KBM-7 (cell line): ENCODE data around the gene PADI3.

Source experiments
- DNase-seq: peaks from one replicate; pipeline ENCODE4 v3.0.0-alpha.2; 2015
- in situ Hi-C: fragments of 300-500 bp; cut with MboI; formaldehyde crosslinking; loops from 2 replicates; pipeline ENCODE4 v1.14.3; 2020; ENCODE audit warnings: low sequenced_read_pairs, low pct_unique_long_range_greater_than_20kb, mixed read lengths

Gene PADI3

GRCh38 chr1:17213148-17213781 lies 35.6 kb upstream of the PADI3 start:
- no peak for DNase-seq
- in situ Hi-C loops = no loop called here

GRCh38 chr1:17213782-17214148 lies 35.1 kb upstream of the PADI3 start:
- DNase-seq = no peak
- in situ Hi-C loops = no loop called here

GRCh38 chr1:17214876-17215544 lies 33.9 kb upstream of the PADI3 start:
- in situ Hi-C loops = no loop called here
- no peak for DNase-seq

- in situ Hi-C loops = no loop called here
- no peak for DNase-seq
Measured at GRCh38 chr1:17215545-17215890, 33.4 kb upstream of the PADI3 start.

- in situ Hi-C loops = no loop called here
- no peak for DNase-seq
Measured at GRCh38 chr1:17216078-17216477, 32.8 kb upstream of the PADI3 start.

GRCh38 chr1:17217607-17218006 lies 31.3 kb upstream of the PADI3 start:
- DNase-seq = no peak
- in situ Hi-C loops = no loop called here

GRCh38 chr1:17218939-17219338 lies 30.0 kb upstream of the PADI3 start:
- in situ Hi-C loops = no loop called here
- DNase-seq = no peak

- DNase-seq = no peak
- in situ Hi-C loops = no loop called here
Measured at GRCh38 chr1:17220287-17220686, 28.6 kb upstream of the PADI3 start.

- no peak for DNase-seq
- in situ Hi-C loops = no loop called here
Measured at GRCh38 chr1:17222557-17222956, 26.3 kb upstream of the PADI3 start.

- in situ Hi-C loops = no loop called here
- no peak for DNase-seq
Measured at GRCh38 chr1:17224434-17224833, 24.5 kb upstream of the PADI3 start.

- in situ Hi-C loops = no loop called here
Measured at GRCh38 chr1:17225140-17225539, 23.8 kb upstream of the PADI3 start.

GRCh38 chr1:17227358-17227915 lies 21.5 kb upstream of the PADI3 start:
- in situ Hi-C loops = no loop called here
- DNase-seq = no peak

More at GRCh38 chr1:17225140-17225539, 23.8 kb upstream of the PADI3 start:
- no peak for DNase-seq

- DNase-seq = no peak
- in situ Hi-C loops = no loop called here
Measured at GRCh38 chr1:17228619-17229018, 20.3 kb upstream of the PADI3 start.

- DNase-seq = no peak
- in situ Hi-C loops = no loop called here
Measured at GRCh38 chr1:17229379-17229778, 19.5 kb upstream of the PADI3 start.

- DNase-seq = no peak
- in situ Hi-C loops = loop anchor here (10.0 kb wide), 1 partner anchor 115 kb away; the partner anchor contains the start of gene PADI2
Measured at GRCh38 chr1:17230106-17230505, 18.8 kb upstream of the PADI3 start.

- in situ Hi-C loops = loop anchor here (10.0 kb wide), 1 partner anchor 116 kb away; the partner anchor contains the start of gene PADI2
- DNase-seq = no peak
Measured at GRCh38 chr1:17230671-17231310, 18.1 kb upstream of the PADI3 start.

GRCh38 chr1:17232759-17233661 lies 15.9 kb upstream of the PADI3 start:
- in situ Hi-C loops = loop anchor here (10.0 kb wide), 1 partner anchor 118 kb away; the partner anchor contains the start of gene PADI2
- DNase-seq = no peak

GRCh38 chr1:17233675-17234320 lies 15.1 kb upstream of the PADI3 start:
- in situ Hi-C loops = loop anchor here (10.0 kb wide), 1 partner anchor 119 kb away; the partner anchor contains the start of gene PADI2
- DNase-seq = no peak

- DNase-seq = no peak
- in situ Hi-C loops = loop anchor here (10.0 kb wide), 1 partner anchor 120 kb away; the partner anchor contains the start of gene PADI2
Measured at GRCh38 chr1:17234405-17234804, 14.5 kb upstream of the PADI3 start.
